ENCODE results near the gene WDR20.

Gene WDR20

GRCh38 chr14:102212356-102212755 is 72.7 kb downstream of the WDR20 start:
- H3K4me3 ChIP-seq (ENCODE audit: low read length), result no peak overlapping the region
- no peak for DNase-seq (ENCODE audit: low read depth, low spot score)

DNA sequence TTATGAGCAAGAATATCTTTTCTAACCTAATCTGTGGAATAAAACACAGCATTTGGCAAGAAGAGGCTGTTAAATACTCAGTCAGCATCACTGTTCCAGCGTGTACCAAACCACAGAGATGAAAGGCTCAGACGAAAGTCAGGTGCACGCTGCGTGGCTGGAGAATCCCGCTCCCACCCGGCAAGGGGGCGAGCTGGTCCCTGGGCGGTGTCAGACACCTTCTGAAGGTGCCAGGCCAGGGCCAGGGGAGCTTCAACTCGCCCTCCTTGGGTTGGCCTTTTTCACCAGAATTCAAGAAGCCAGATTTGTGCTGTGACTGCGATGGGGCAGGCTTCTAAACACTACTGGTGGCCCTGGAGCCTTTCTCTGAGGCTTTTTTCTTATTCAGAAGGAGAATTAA is 73.1 kb downstream of the WDR20 start:
- no peak overlapping the region for H3K4me3 ChIP-seq (ENCODE audit: low read length)
- no peak for DNase-seq (ENCODE audit: low read depth, low spot score)

DNA sequence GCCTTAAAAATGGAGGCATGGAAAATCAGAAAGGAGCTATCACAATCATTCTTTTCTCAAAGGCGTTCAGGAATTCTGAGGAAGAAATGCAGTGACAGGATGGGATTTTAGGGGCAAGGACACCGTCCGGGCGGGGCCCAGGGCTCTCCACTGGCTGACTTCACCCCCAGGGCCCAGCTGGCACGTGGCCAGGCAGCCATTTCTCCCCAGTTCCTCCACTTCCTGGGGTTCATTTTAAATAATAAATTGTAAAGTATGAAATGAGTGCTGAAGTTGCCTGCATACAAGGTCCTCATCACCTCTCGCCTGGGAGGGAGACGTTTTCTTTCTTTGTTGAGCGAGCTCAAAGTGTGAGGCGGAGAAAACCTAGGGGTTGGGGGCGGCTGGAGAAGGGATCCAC is 73.8 kb downstream of the WDR20 start:
- no peak for DNase-seq (ENCODE audit: low read depth, low spot score)
- H3K4me3 ChIP-seq (ENCODE audit: low read length), result no peak overlapping the region

- no peak overlapping the region for H3K4me3 ChIP-seq (ENCODE audit: low read length)
- no peak for DNase-seq (ENCODE audit: low read depth, low spot score)
Measured at GRCh38 chr14:102213984-102214658, 74.4 kb downstream of the WDR20 start.

- no peak overlapping the region for H3K4me3 ChIP-seq (ENCODE audit: low read length)
- DNase-seq (ENCODE audit: low read depth, low spot score), result no peak
Measured at GRCh38 chr14:102215071-102215470, 75.4 kb downstream of the WDR20 start.

- DNase-seq (ENCODE audit: low read depth, low spot score), result no peak
- H3K4me3 ChIP-seq (ENCODE audit: low read length), result no peak overlapping the region
Measured at GRCh38 chr14:102215576-102216250, 76.0 kb downstream of the WDR20 start.

GRCh38 chr14:102217399-102217798 is 77.7 kb downstream of the WDR20 start:
- DNase-seq (ENCODE audit: low read depth, low spot score), result no peak
- H3K4me3 ChIP-seq (ENCODE audit: low read length), result no peak overlapping the region

- no peak for DNase-seq (ENCODE audit: low read depth, low spot score)
- no peak overlapping the region for H3K4me3 ChIP-seq (ENCODE audit: low read length)
Measured at GRCh38 chr14:102217987-102218421, 78.3 kb downstream of the WDR20 start.

DNA sequence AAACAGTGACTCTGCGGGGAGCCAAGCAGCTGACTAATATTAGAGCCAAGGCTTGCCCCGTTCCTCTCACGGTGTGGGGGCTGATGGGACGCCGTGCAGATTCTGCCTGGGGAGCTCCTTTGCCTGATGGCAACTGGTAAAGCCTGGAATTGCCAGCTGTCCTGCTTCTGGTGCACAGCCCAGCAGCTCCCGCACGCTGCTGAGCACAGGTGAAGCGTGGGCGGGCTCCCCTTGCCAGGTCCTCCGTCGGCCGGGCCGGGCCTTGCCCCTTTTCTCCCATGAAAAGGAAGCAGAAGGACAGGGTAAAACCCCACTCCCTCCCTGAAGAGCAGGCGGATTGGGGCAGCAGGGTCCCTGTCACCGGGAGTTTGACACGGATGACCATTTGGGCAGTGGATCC is 79.0 kb downstream of the WDR20 start:
- H3K4me3 ChIP-seq (ENCODE audit: low read length), result no peak overlapping the region
- DNase-seq (ENCODE audit: low read depth, low spot score), result no peak

- DNase-seq (ENCODE audit: low read depth, low spot score), result no peak
- H3K4me3 ChIP-seq (ENCODE audit: low read length), result no peak overlapping the region
Measured at GRCh38 chr14:102219316-102219715, 79.6 kb downstream of the WDR20 start.

DNA sequence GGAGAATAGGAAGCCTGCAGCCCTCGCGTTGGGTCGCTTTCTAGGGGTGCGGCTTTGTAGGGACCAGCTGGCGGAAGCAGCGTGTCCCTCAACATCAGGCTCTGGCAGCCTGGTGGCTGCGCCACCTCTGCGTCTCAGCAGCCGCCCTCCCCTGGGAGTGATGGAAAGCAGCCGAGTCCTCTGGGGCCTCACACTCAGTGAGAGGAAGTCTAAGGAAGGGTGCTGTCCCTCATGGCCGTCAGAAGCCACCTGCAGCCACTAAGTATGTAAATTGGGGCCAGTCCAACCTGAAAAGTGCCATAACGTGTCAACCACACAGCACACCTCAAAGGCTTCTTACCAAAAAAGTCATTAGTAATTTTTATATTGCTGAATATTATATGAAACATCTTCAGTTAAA is 80.3 kb downstream of the WDR20 start:
- DNase-seq (ENCODE audit: low read depth, low spot score), result no peak
- no peak overlapping the region for H3K4me3 ChIP-seq (ENCODE audit: low read length)

GRCh38 chr14:102221026-102221425 is 81.3 kb downstream of the WDR20 start:
- no peak for DNase-seq (ENCODE audit: low read depth, low spot score)
- H3K4me3 ChIP-seq (ENCODE audit: low read length), result no peak overlapping the region

GRCh38 chr14:102222009-102222575 is 82.4 kb downstream of the WDR20 start:
- H3K4me3 ChIP-seq (ENCODE audit: low read length), result no peak overlapping the region
- no peak for DNase-seq (ENCODE audit: low read depth, low spot score)

DNA sequence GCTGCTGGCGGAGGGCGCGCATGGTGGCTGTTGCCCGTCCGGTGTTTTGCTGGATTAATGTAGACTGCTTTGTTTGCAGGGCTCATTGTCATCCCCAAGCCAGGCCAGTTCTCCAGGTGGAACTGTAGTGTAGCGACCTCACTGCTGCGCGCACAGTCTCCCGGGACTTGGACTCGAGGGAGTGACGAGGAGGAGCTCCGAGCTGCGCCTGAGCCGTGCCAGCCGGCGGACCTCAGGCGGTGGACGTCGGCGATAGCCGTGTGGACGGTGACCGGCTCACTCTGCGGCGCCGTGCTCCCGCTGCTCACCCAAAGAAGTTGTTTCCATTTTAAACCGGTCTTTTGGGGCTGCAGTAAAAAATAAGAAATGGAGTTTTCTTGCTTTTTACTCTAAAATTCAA is 83.1 kb downstream of the WDR20 start:
- H3K4me3 ChIP-seq (ENCODE audit: low read length), result no peak overlapping the region
- DNase-seq (ENCODE audit: low read depth, low spot score), result no peak

GRCh38 chr14:102223682-102224081 is 84.0 kb downstream of the WDR20 start:
- no peak for DNase-seq (ENCODE audit: low read depth, low spot score)
- no peak overlapping the region for H3K4me3 ChIP-seq (ENCODE audit: low read length)

DNA sequence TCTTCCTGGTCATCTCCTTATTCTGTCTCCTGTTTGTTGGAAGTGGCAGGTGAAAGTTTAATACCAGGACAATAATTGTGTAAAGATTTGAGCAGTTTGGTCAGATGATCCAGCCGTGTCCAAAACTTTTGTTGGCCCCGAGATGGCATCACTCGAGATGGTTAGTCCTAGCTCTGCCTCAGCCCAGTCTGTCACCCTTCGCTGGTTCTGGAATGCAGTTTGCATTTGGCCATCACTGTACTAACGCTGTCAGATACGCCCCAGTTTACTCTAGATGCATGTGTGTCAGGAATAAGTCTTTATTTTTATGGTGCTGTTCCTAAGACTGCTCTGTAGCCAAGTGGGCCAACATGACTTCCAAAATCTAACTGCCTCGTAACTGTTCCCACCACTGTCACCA is 85.7 kb downstream of the WDR20 start:
- H3K4me3 ChIP-seq (ENCODE audit: low read length), result no peak overlapping the region
- no peak for DNase-seq (ENCODE audit: low read depth, low spot score)

- no peak overlapping the region for H3K4me3 ChIP-seq (ENCODE audit: low read length)
- no peak for DNase-seq (ENCODE audit: low read depth, low spot score)
Measured at GRCh38 chr14:102225936-102226335, 86.2 kb downstream of the WDR20 start.

GRCh38 chr14:102226356-102227125 is 86.8 kb downstream of the WDR20 start:
- no peak for DNase-seq (ENCODE audit: low read depth, low spot score)
- no peak overlapping the region for H3K4me3 ChIP-seq (ENCODE audit: low read length)

- no peak for DNase-seq (ENCODE audit: low read depth, low spot score)
- H3K4me3 ChIP-seq (ENCODE audit: low read length), result no peak overlapping the region
Measured at GRCh38 chr14:102227184-102227964, 87.7 kb downstream of the WDR20 start.
